SU-DHL-6 (cell line): ENCODE data around the gene AMACR.

Experiments
- EZH2phosphoT487 ChIP-seq: fragments of 200-600 bp; sonication (generic), shearing (Covaris generic); conservative IDR thresholded peaks from 2 replicates; pipeline ENCODE4 v1.6.1; 2018; ENCODE audit warnings: mild to moderate bottlenecking, antibody characterized with exemption, low read length, moderate library complexity, mixed read lengths
- TF ChIP-seq, protein P1 (sequence below): fragments of 200-600 bp; sonication (generic); IDR thresholded peaks from one replicate; pipeline ENCODE4 v1.5.1; 2017; ENCODE audit warnings: antibody characterized with exemption, mild to moderate bottlenecking, low read length, moderate library complexity; ENCODE audit not compliant: insufficient read depth, poor library complexity, severe bottlenecking

DNA sequence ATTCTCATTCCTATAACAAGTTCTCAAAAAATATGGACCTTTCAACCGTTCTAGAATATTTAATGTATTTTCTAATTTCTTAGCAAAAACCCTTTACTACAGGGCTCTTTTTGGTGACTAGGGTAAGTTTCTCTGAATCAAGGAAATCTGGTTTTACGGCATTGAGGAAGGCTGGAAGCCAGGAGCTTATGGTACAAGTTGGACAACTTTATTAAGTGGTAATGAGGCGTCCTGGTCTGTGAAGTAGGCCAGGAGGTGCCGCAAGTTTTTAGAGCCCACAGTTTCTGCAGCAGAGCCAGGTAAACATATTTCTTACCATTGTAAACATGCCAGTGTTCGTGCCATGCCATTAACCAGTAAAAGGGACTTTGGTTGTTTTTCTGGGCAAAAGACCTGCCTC lies 49.7 kb upstream of the AMACR start:
- TF ChIP-seq, protein P1, sequence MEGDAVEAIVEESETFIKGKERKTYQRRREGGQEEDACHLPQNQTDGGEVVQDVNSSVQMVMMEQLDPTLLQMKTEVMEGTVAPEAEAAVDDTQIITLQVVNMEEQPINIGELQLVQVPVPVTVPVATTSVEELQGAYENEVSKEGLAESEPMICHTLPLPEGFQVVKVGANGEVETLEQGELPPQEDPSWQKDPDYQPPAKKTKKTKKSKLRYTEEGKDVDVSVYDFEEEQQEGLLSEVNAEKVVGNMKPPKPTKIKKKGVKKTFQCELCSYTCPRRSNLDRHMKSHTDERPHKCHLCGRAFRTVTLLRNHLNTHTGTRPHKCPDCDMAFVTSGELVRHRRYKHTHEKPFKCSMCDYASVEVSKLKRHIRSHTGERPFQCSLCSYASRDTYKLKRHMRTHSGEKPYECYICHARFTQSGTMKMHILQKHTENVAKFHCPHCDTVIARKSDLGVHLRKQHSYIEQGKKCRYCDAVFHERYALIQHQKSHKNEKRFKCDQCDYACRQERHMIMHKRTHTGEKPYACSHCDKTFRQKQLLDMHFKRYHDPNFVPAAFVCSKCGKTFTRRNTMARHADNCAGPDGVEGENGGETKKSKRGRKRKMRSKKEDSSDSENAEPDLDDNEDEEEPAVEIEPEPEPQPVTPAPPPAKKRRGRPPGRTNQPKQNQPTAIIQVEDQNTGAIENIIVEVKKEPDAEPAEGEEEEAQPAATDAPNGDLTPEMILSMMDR, result no peak
- no peak for TF ChIP-seq EZH2phosphoT487
